GM19328 (cell line): Measurements from ENCODE around the gene SOBP.
A peak's percentile ranks its signal among the peaks of the same experiment; 100 is the strongest.
"Not testable (repeated sequence)": the region's sequence is repeated elsewhere in the genome, so short reads cannot be mapped to it uniquely, and the experiment has no call there.

Source experiments
- ATAC-seq: cut with Tn5 transposase; IDR thresholded peaks from one replicate; pipeline ENCODE4 v1.9.1; 2021; ENCODE audit warnings: mild to moderate bottlenecking, moderate library complexity; ENCODE audit not compliant: unreplicated experiment

The SOBP gene, protein sequence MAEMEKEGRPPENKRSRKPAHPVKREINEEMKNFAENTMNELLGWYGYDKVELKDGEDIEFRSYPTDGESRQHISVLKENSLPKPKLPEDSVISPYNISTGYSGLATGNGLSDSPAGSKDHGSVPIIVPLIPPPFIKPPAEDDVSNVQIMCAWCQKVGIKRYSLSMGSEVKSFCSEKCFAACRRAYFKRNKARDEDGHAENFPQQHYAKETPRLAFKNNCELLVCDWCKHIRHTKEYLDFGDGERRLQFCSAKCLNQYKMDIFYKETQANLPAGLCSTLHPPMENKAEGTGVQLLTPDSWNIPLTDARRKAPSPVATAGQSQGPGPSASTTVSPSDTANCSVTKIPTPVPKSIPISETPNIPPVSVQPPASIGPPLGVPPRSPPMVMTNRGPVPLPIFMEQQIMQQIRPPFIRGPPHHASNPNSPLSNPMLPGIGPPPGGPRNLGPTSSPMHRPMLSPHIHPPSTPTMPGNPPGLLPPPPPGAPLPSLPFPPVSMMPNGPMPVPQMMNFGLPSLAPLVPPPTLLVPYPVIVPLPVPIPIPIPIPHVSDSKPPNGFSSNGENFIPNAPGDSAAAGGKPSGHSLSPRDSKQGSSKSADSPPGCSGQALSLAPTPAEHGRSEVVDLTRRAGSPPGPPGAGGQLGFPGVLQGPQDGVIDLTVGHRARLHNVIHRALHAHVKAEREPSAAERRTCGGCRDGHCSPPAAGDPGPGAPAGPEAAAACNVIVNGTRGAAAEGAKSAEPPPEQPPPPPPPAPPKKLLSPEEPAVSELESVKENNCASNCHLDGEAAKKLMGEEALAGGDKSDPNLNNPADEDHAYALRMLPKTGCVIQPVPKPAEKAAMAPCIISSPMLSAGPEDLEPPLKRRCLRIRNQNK

DNA sequence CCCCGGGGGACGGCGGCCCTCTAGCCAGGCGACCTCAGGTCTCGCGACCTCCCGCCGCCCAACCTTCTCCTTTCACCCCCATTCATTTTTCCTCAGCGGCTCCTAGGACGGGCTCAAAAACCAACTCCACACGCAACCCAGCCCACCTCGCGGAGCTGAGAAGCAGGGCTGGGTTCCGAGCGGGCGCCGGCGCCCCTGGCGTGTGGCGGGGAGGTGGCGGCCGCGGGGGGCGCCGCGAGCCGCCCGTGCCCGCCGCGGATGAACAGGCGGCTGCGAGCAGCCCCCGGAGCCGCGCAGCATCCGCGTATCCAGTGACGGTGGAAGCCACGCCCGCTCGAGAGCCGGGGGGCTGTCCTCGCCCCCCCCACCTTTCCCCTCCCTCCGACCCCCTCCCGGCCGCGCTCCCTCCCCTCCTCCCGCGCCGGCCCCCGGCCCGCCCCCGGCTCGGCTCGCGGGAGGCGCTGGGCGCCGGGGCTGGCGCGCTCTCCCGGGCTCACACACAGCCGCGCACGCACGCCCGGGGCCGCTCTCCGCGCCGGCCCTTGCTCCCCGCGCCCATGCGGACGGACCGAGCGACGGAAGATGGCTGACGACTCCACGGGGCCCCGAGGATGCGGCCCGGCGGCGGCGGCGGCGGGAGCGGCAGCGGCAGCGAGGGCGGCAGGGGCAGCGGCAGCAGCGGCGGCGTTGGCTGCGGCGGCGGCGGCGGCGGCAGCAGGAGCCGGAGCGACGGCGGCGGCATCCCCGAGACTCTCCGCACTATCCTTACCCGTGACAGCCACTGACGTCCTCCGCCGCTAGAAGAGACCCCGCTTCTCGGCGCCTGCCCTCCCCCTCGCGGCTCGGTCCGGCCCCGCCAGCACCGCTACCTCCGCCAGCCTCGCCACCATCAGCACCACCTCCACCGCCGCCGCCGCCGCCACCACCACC lies at the start of gene SOBP:
Gene SOBP (plus strand): TSS at position 482 of the 930 bp plus-strand sequence. CDS start 500 bp downstream, outside the sequence.
- ATAC-seq: no peak

DNA sequence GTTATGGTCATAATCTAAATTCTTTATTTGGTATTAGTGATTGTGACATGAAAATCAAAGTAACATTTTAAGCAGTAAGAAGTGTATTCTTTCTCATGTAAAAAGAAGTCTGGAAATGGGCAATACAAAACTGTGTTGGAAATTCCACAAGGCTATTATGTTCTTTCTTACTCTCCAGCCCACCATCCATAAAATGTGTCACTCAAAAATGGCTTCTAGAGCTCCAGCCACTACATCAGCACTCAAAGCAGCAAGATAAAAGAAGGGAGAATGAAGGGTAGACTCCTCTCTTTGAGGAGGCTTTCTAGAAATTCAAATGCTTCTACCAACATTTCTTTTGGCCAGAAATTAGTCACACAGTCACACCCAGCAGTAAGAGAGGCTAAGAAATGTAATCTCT lies 49.0 kb upstream of the SOBP start:
- no peak for ATAC-seq

DNA sequence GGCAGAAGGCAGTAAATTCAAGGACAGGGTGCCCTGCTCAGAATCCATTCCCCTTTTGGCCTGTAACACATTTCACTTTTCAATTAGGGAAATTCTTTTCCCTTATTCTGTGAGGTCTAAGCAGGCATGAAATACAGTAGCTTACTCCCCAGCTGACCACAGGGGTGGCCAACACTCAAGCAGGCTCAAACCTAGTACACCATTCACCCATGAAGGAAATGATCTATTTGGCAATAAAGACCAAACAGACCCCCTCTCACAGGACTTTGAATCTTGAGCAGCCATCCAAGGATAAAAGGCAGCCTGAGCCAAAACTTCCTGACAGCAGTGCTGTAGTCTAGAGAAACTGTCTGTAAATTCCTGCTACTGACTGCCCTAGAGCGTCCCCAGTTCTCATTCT lies 48.2 kb upstream of the SOBP start:
- no peak for ATAC-seq

DNA sequence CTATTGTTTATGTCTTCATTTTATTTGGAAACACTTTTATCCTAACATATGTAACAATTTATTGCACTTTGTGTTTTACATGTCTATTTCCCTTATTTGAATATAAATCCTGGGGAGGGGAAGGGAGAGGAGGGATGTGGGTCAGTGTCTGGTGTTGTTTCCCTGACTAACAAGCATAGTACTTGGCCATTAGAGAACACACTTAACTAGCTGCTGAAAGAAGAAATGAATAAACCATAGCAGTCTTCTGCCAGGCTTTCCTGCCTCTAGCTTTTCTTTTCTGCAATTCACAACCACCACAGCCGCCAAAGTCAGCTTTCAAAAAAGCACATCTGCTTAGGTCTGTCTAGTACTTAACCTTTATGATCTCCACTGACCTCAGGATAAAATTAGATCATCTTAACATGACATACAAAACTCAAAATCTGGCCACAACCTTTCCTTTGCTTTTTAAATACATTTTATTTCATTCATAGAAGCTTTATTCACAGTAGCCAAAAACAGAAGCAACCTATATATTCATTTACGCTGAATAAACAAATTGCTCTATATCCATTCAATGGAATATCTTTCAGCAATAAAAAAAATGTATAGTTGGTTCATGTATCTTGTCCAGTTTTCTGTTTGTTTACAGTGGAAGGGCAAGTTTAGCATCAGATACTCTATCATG lies 46.8 kb upstream of the SOBP start:
- ATAC-seq: no peak

DNA sequence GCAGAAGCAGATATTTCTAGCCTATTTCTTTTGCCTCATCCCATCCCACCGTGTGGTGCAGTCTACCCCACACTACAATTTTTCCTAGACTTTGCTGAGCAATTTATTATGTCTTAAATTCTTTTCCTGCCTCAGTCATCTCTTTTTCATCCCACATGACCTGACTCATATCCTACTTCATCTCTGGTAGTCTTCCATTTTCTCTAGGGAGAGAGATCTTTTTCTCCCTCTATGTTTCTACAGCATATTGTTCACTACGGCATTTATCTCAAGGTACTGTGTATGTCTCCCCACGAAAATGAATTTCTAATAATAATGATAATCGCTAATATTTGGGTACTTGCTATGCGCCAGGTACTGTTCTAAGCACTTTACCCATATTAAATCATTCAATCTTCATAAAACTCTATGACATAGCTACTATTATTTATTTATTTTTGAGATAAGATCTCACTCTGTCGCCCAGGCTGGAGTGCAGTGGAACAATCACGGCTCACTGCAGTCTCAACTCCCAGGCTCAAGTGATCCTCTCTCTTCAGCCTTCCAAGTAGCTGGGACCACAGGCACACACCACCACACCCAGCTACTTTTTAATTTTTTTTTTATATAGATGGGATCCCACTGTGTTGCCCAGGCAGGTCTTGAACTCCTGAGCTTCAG lies 46.2 kb upstream of the SOBP start:
- ATAC-seq: no peak

DNA sequence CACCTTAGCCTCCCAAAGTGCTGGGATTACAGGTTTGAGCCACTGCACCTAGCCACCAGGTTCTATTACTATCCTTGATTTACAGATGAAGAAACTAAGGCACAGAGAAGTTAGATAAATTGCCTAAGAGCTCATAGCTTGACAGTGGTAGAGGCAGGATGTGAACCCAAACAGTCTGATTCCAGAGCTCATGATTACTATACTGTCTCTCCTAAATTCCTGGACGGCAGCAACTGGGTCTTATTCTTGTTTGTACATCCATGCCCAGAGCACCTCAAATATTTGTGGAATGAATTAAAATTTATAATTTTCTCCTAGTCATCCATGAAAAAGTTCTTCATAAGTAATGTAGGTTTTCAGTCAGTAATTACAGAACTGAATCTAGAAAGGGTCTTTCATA lies 45.6 kb upstream of the SOBP start:
- ATAC-seq: no peak

DNA sequence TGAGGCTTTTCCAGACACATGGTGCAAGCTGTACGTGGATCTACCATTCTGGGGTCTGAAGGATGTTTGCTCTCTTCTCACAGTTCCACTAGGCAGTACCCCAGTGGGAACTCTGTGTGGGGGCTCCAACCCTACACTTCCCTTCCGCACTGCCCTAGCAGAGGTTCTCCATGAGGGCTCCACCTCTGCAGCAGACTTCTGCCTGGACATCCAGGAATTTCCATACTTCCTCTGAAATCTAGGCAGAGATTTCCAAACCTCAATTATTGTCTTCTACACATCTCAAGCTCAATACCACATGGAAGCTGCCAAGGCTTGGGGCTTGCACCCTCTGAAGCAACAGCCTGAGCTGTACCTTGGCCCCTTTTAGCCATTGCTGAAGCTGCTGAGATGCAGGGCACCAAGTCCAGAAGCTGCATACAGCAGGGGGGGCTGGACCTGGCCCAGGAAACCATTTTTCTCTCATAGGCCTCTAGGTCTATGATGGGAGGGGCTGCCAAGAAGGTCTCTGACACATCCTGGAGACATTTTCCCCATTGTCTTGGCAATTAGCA lies 42.2 kb upstream of the SOBP start:
- no peak for ATAC-seq

DNA sequence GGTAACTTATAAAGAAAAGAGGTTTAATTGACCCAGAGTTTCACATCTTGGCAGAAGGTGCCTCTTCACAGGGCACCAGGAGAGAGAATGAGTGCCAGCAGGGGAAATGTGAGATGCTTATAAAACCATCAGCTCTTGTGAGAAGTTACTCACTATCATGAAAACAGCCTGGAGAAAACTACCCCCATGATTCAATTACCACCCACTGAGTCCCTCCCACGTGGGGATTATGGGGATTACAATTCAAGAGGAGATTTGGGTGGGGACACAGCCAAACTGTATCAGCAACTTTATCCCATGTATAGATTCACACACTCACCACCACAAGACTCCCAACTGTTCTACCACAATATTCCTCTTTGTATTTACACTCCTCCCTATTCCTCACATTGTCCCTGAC lies 41.1 kb upstream of the SOBP start:
- no peak for ATAC-seq

DNA sequence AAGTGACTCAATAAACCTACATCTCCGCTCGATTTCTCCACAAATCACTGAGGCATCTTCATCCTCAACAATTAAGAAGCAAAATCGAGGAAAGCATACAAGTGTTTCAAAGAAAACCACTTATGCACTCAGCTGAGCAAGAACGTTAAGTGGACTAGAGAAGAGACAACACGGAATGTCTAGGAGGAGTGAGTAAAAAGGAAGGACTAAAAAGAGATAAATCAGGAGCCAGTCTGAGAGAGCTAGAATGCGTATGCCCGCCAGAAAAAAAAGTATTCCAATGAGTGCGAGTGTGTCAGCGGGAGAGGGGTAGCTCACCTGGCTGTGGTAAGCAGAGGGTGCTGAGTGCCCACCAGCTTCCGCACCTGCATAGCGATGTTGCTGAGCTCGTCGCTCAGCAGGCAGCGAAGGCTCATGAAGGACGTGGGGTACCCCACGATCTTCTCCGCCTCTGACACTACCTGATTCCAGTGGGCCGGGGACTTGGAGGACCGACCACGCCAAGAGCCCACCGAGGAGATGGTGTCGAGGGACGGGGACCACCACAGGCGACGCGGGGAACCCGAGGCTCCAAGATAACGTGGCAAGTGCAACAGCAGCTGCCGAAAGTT lies 31.1 kb upstream of the SOBP start:
- ATAC-seq: peak; percentile 24

DNA sequence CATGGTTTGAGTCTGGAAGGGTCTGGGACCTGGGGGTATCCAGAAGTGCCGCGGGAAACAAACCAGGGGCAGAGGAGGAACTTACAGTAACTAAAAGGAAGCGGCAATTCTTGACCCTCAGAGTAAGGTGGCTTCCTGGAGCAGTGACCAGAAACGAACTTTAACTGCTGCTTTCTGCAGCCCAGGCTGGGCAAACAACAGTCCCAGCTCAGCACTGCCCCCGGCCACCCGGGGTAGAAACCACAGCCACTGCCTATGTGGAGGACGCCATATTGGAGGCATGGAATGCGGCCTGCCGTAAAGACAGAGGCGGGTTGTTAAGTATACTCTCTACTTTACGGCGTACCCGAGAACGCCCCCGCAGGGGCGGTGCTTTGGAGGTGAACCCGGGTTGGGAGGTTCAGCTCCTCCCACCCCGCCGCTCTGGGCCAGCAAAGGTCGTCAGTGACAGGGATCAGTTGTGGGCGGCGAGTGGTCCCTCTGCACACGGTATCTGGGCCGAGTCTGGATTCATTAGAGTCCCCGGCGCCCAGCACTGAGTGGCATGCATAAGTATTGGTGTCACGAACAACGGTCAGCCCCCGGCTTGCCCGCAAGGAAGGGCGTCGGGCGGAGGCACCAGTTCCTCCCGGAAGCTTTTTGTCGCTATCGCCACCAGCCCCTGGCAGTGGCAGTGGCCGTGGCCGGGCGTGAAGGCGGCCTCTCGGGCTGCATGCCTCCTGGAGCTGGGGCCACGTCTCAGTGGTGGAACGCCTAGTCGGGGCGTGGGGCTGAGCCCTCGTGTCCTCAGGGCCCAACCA lies 30.4 kb upstream of the SOBP start, which contains the start of gene PDSS2:
Gene PDSS2 (minus strand): TSS at position 282 of the 800 bp plus-strand sequence. CDS start 279 bp downstream, at position 3.
- peak; percentile 97 for ATAC-seq

DNA sequence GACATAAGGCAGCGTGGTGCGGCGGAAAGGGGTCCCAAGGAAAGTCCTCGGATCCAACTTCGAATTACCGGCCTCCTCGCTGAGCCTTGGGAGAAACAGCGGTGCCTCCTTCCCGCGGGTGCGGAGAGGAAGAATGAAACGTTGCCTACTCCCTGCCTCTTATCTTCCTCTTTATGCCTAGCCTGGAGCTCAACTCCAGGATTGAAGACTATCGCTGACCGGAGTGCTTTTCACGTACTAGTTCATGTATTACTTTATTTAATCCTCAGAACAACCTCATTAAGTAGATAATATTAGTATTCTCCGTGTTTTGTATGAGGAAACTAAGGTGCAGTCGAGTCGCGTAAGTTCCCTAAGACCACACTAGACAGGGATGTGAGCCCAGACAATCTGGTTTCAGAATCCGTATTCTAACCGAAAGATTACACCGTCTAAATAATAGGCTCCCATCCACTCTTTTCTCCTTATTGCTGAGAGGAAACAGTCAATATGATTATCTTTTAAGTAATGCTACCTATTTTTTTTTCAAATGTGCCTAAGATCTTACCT lies 29.8 kb upstream of the SOBP start:
- no peak for ATAC-seq

DNA sequence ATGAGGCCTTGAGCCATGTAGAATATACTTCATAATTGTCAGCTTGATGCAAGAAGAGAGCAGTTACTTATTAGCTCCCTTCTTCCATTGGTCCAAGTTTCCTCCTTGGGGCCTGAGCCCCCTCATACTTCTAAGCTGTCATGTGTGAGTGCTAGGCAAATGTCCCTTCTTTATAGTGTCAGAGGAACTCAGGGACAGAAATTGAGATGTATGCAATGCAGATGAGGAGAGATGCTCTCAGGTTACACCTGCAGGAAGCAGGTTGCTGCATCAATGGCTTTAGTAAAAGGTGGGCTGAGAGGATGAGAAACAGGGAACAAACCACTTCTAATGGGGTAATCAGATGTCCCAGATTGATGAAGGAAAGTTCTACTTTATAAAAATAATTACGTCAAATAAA lies 23.9 kb upstream of the SOBP start:
- no peak for ATAC-seq

DNA sequence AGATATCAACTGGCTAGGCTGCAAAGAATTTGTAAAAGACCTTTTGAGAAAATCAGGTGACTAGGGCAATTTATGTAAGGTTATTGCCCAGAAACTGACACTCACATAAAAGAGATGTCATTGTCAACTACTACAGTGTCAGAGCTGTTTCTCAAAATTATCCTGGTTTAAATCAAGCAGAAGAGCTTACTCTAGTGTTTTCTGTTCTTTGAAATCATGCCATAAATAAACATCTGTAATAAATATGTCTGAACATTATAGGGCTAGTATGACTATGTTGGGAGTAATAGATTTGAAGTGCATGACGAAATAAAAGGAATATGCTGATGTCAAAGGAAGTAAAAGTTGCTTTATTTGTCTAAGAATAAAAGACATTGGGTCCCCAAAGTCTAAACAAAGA lies 19.6 kb upstream of the SOBP start:
- ATAC-seq: no peak

DNA sequence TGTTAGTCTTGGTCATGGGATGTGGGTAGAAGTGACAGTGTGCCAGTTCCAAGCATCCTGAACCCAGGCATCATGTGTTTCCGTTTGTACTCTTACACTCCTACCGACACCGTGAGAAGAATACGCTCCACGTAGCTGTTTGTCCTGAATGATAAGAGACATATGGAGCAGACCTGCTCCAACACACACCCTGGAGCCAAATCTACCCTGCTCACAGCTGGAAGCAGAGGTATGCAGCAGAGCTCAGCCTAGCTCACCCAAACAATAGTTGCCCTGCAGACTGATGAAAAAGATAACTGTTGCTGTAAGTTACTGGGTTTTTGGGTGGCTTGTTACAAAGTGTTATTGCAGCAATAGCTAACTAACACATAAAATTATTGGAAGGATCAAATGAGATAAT lies 16.3 kb upstream of the SOBP start:
- ATAC-seq: no peak

DNA sequence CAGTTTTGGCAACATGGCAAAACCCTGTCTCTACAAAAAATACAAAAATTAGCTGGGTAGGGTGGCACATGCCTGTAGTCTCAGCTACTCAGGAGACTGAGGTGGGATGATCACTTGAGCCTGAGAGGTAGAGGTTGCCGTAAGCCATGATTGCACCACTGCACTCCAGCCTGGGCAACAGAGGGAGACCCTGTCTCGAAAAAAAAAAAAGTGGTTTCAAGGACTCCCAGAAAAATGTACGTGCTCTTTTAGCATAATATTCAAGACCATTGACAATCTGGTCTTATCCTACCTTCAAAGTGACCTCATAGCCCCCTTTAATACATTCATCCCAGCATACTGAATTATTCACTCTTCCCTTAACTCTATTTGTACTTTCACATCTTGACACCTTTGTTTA lies 14.6 kb upstream of the SOBP start:
- ATAC-seq: not testable (repeated sequence)

DNA sequence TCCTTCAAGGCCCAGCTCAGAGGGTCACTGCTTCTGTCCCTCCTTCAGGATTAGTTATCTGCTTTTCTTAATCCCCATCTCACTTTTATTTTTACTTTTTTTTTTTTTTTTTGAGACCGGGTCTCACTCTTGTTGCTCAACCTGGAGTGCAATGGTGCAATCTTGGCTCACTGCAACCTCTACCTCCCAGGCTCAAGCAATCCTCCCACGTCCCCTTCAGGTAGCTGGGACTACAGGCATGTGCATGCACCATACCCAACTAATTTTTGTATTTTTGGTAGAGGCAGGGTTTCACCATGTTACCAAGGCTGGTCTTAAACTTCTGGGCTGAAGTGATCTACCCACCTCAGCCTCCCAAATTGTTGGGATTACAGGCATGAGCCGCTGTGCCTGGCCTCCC lies 14.1 kb upstream of the SOBP start:
- ATAC-seq: not testable (repeated sequence)

DNA sequence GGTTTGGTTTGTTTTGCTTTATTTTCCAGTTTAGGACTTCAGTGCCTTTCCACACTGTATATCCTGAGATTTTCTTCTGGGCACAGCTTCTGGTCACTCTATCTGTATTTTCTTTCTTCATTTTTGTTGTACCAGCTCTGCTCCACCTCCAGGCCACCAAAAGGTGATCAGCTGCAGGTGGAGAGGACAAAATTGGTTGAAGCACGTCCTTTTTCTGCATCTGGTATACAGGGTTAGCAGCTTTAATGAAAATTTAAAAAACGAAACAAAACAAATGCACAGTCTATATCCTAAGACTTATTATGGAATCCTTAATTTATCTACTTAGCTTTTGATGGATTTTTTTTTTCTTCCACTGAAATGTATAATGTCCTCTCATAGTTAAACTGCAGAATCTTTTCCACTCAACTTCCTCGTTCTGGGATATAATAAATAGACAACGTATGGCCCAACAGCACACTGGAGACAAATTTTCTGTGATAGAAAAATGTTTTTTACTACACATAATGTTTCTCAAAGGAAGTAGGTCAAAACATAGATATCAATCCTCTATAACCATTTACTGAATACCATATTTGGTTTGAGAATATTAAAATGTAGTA lies 10.7 kb upstream of the SOBP start:
- no peak for ATAC-seq

DNA sequence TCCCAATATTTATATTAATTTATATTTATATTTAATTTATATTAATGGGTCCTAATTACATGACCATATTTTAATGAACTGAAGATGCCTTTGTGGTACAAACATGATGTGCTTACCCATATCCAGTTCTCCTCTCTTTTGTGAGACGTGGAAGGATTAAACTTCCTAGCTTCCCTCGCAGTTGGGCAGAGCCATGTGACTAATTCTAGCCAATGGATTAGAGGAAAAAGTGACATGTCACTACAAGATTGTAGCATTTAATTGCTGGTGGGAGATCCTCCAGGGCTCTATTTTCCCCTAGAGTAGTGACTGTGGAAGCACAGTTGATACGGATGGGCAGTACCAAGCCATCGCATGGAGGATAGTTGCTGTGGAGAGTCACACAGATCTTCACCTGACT lies 4.8 kb upstream of the SOBP start:
- no peak for ATAC-seq
